ENCODE data around the gene ZNHIT2. TPM values are rescaled to one million over a fixed set of nuclear protein-coding genes. Genes with fewer than 3 reads are reported as not detected.

ZNHIT2 gene
- total and polyA plus RNA-seq, 2 of the 13 experiments (the other 11 are each of a cell fraction or from before 2014, with no cell fraction given) = 1.1 to 6.5 TPM

DNA sequence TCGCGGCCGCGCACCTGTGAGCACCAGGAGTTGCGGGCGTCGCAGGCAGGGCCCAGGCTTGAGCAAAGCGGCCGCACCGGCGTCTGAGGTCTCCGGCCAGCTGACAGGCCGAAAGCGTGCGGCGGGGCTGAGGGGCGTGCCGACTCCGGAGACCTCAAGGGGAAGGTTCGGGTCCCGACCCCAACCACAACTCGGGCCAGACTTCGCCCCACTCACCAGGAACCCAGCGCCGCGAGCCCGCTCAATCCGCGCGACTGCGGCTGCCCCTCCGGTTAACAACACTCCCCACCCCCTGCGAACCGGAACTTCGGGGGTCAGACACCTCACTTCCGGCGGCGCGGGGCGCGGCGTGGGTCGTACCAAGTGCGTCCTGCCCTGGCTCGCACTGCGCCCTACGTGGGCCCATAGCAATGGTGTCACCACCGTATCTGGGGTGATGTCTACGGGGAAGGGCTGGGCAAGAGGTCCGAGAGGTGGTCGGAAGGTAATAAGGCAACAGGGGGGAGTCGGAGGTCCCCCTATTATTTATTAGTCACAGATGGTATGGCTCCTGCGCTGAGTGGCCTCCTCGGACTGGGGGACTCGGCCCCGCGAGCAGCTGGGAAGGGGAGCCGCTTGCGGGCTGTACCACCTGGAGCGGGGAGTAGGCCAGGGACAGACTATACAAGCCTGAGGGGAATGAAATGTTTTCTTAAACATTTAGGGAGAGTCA, 16.9 kb upstream of the ZNHIT2 start, which contains the start of gene SYVN1 (continued):
- TF ChIP-seq RERE (CRISPR knock-in tag; IDR thresholded peaks at IDR 0.05; ENCODE audit: low read depth) = no peak
- peak; percentile 76 for TF ChIP-seq ZNF547 (CRISPR knock-in tag; IDR thresholded peaks at IDR 0.05)
- 0 out of 2 replicates have a peak, but pooled peaks have one; percentile 31 for TF ChIP-seq BRF2 (CRISPR knock-in tag; IDR thresholded peaks at IDR 0.05)
- no peak for TF ChIP-seq MTA3 (CRISPR knock-in tag; IDR thresholded peaks at IDR 0.05)
- TF ChIP-seq, protein P1, sequence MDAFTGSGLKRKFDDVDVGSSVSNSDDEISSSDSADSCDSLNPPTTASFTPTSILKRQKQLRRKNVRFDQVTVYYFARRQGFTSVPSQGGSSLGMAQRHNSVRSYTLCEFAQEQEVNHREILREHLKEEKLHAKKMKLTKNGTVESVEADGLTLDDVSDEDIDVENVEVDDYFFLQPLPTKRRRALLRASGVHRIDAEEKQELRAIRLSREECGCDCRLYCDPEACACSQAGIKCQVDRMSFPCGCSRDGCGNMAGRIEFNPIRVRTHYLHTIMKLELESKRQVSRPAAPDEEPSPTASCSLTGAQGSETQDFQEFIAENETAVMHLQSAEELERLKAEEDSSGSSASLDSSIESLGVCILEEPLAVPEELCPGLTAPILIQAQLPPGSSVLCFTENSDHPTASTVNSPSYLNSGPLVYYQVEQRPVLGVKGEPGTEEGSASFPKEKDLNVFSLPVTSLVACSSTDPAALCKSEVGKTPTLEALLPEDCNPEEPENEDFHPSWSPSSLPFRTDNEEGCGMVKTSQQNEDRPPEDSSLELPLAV (CRISPR knock-in tag; conservative IDR thresholded peaks at IDR 0.05; ENCODE audit: low read depth) = no peak
- TF ChIP-seq RFXANK (CRISPR knock-in tag; IDR thresholded peaks at IDR 0.05) = no peak
- TF ChIP-seq ZFP82 (CRISPR knock-in tag; IDR thresholded peaks at IDR 0.05; ENCODE audit: borderline replicate concordance) = peak; percentile 2; the same call in 1 of the 2 replicates
- no peak for TF ChIP-seq ZNF280D (CRISPR knock-in tag; IDR thresholded peaks at IDR 0.05)
- 0 out of 2 replicates have a peak, but pooled peaks have one; percentile 18 for TF ChIP-seq RAD21 (CRISPR knock-in tag; IDR thresholded peaks at IDR 0.05)
- TF ChIP-seq MLLT10 (CRISPR knock-in tag; IDR thresholded peaks at IDR 0.05) = no peak
- TF ChIP-seq ZNF839 (CRISPR knock-in tag; IDR thresholded peaks at IDR 0.05; ENCODE audit: borderline replicate concordance) = no peak
- TF ChIP-seq TFE3 (CRISPR knock-in tag; IDR thresholded peaks at IDR 0.05) = peak; percentile 37; the same call in 1 of the 2 replicates
- peak; percentile 88 for TF ChIP-seq ZNF747 (CRISPR knock-in tag; IDR thresholded peaks at IDR 0.05; ENCODE audit: borderline replicate concordance)
- TF ChIP-seq HNF4A (CRISPR knock-in tag; IDR thresholded peaks at IDR 0.05) = no peak; the same call in 1 of the 2 replicates
